ENCODE measurements around the gene EXOC3. TPM values are rescaled to one million over a fixed set of nuclear protein-coding genes. Genes with fewer than 3 reads are reported as not detected.
A peak's percentile ranks its signal among the peaks of the same experiment; 100 is the strongest.

Gene EXOC3
- total RNA-seq, 1 experiment from 2014 or later = 24.4 TPM

GRCh38 chr5:426392-426976, 16.5 kb upstream of the EXOC3 start:
- Histone ChIP-seq H4K20me1 (ENCODE audit: insufficient read depth, low read depth, low read length) (no peaks in the 10 kb centered on the region), H3K9ac (ENCODE audit: low read length) (no peak overlapping the region), H3K4me3 (ENCODE audit: low read length) (no peak overlapping the region), H3K79me2 (ENCODE audit: low read length) (no peaks in the 10 kb centered on the region), H3K27ac (ENCODE audit: low read length) (no peak overlapping the region), H3K36me3 (ENCODE audit: insufficient read depth, low read length) (no peaks in the 10 kb centered on the region), H3K9me3 (ENCODE audit: low read length) (no peaks in the 10 kb centered on the region), H3K27me3 (ENCODE audit: low read length) (no peaks in the 10 kb centered on the region), H2AFZ (ENCODE audit: low read length) (no peak overlapping the region), H3K4me1 (ENCODE audit: low read length) (peaks cover 9% of the 10 kb centered on the region), H3K9me2 (replicated peaks; ENCODE audit: insufficient read depth, low read length) (no peaks in the 10 kb centered on the region), H3K4me2 (ENCODE audit: low read depth, low read length, poor library complexity, severe bottlenecking) (no peak overlapping the region)
- no peak for DNase-seq

- H3K27me3 ChIP-seq (ENCODE audit: low read length) = no peaks in the 10 kb centered on the region
- H3K4me2 ChIP-seq (ENCODE audit: low read depth, low read length, poor library complexity, severe bottlenecking) = no peak overlapping the region
- H3K27ac ChIP-seq (ENCODE audit: low read length) = no peak overlapping the region
- peaks cover 9% of the 10 kb centered on the region for H3K4me1 ChIP-seq (ENCODE audit: low read length)
- H4K20me1 ChIP-seq (ENCODE audit: insufficient read depth, low read depth, low read length) = no peaks in the 10 kb centered on the region
- no peak for DNase-seq
- no peaks in the 10 kb centered on the region for H3K9me2 ChIP-seq (replicated peaks; ENCODE audit: insufficient read depth, low read length)
- H3K36me3 ChIP-seq (ENCODE audit: insufficient read depth, low read length) = no peaks in the 10 kb centered on the region
- H2AFZ ChIP-seq (ENCODE audit: low read length) = no peak overlapping the region
- H3K4me3 ChIP-seq (ENCODE audit: low read length) = no peak overlapping the region
- no peaks in the 10 kb centered on the region for H3K79me2 ChIP-seq (ENCODE audit: low read length)
- no peaks in the 10 kb centered on the region for H3K9me3 ChIP-seq (ENCODE audit: low read length)
- no peak overlapping the region for H3K9ac ChIP-seq (ENCODE audit: low read length)
Observed at GRCh38 chr5:427415-428087, 15.4 kb upstream of the EXOC3 start.

GRCh38 chr5:428219-428618, 14.8 kb upstream of the EXOC3 start:
- no peak for DNase-seq

GRCh38 chr5:428754-429452, 14.1 kb upstream of the EXOC3 start:
- H3K9ac ChIP-seq (ENCODE audit: low read length) = no peak overlapping the region
- no peak for DNase-seq
- H3K9me2 ChIP-seq (replicated peaks; ENCODE audit: insufficient read depth, low read length) = no peaks in the 10 kb centered on the region
- no peaks in the 10 kb centered on the region for H3K27me3 ChIP-seq (ENCODE audit: low read length)
- H3K79me2 ChIP-seq (ENCODE audit: low read length) = no peaks in the 10 kb centered on the region
- H3K4me1 ChIP-seq (ENCODE audit: low read length) = peaks cover 9% of the 10 kb centered on the region
- H3K4me2 ChIP-seq (ENCODE audit: low read depth, low read length, poor library complexity, severe bottlenecking) = no peak overlapping the region
- H4K20me1 ChIP-seq (ENCODE audit: insufficient read depth, low read depth, low read length) = no peaks in the 10 kb centered on the region
- no peaks in the 10 kb centered on the region for H3K36me3 ChIP-seq (ENCODE audit: insufficient read depth, low read length)
- H3K4me3 ChIP-seq (ENCODE audit: low read length) = no peak overlapping the region
- no peak overlapping the region for H2AFZ ChIP-seq (ENCODE audit: low read length)
- H3K27ac ChIP-seq (ENCODE audit: low read length) = no peak overlapping the region
- no peaks in the 10 kb centered on the region for H3K9me3 ChIP-seq (ENCODE audit: low read length)

More at GRCh38 chr5:428219-428618, 14.8 kb upstream of the EXOC3 start:
- Histone ChIP-seq H2AFZ (ENCODE audit: low read length) (no peak overlapping the region), H3K27ac (ENCODE audit: low read length) (no peak overlapping the region), H3K4me3 (ENCODE audit: low read length) (no peak overlapping the region), H3K9me2 (replicated peaks; ENCODE audit: insufficient read depth, low read length) (no peaks in the 10 kb centered on the region), H4K20me1 (ENCODE audit: insufficient read depth, low read depth, low read length) (no peaks in the 10 kb centered on the region), H3K79me2 (ENCODE audit: low read length) (no peaks in the 10 kb centered on the region), H3K9ac (ENCODE audit: low read length) (no peak overlapping the region), H3K9me3 (ENCODE audit: low read length) (no peaks in the 10 kb centered on the region), H3K36me3 (ENCODE audit: insufficient read depth, low read length) (no peaks in the 10 kb centered on the region), H3K4me2 (ENCODE audit: low read depth, low read length, poor library complexity, severe bottlenecking) (no peak overlapping the region), H3K4me1 (ENCODE audit: low read length) (peaks cover 9% of the 10 kb centered on the region), H3K27me3 (ENCODE audit: low read length) (no peaks in the 10 kb centered on the region)

GRCh38 chr5:429453-430188, 13.4 kb upstream of the EXOC3 start:
- Histone ChIP-seq H3K4me3 (ENCODE audit: low read length) (no peak overlapping the region), H3K4me1 (ENCODE audit: low read length) (peaks cover 4% of the 10 kb centered on the region), H3K9ac (ENCODE audit: low read length) (no peak overlapping the region), H3K9me3 (ENCODE audit: low read length) (no peaks in the 10 kb centered on the region), H3K27ac (ENCODE audit: low read length) (no peak overlapping the region), H2AFZ (ENCODE audit: low read length) (no peak overlapping the region), H4K20me1 (ENCODE audit: insufficient read depth, low read depth, low read length) (no peaks in the 10 kb centered on the region), H3K79me2 (ENCODE audit: low read length) (no peaks in the 10 kb centered on the region), H3K36me3 (ENCODE audit: insufficient read depth, low read length) (no peaks in the 10 kb centered on the region), H3K27me3 (ENCODE audit: low read length) (no peaks in the 10 kb centered on the region), H3K4me2 (ENCODE audit: low read depth, low read length, poor library complexity, severe bottlenecking) (no peak overlapping the region), H3K9me2 (replicated peaks; ENCODE audit: insufficient read depth, low read length) (no peaks in the 10 kb centered on the region)
- no peak for DNase-seq

- H4K20me1 ChIP-seq (ENCODE audit: insufficient read depth, low read depth, low read length) = no peaks in the 10 kb centered on the region
- H3K27me3 ChIP-seq (ENCODE audit: low read length) = no peaks in the 10 kb centered on the region
- no peaks in the 10 kb centered on the region for H3K4me1 ChIP-seq (ENCODE audit: low read length)
- no peaks in the 10 kb centered on the region for H3K9me2 ChIP-seq (replicated peaks; ENCODE audit: insufficient read depth, low read length)
- H3K9ac ChIP-seq (ENCODE audit: low read length) = no peak overlapping the region; the same call in 1 of the 2 replicates
- H3K79me2 ChIP-seq (ENCODE audit: low read length) = no peaks in the 10 kb centered on the region
- H3K9me3 ChIP-seq (ENCODE audit: low read length) = no peaks in the 10 kb centered on the region
- no peaks in the 10 kb centered on the region for H3K36me3 ChIP-seq (ENCODE audit: insufficient read depth, low read length)
- H2AFZ ChIP-seq (ENCODE audit: low read length) = no peak overlapping the region
- H3K4me2 ChIP-seq (ENCODE audit: low read depth, low read length, poor library complexity, severe bottlenecking) = no peak overlapping the region
- no peak overlapping the region for H3K27ac ChIP-seq (ENCODE audit: low read length)
- H3K4me3 ChIP-seq (ENCODE audit: low read length) = no peak overlapping the region
- DNase-seq = no peak
Observed at GRCh38 chr5:430214-430925, 12.6 kb upstream of the EXOC3 start.

- no peak overlapping the region for H3K27ac ChIP-seq (ENCODE audit: low read length)
- no peaks in the 10 kb centered on the region for H3K36me3 ChIP-seq (ENCODE audit: insufficient read depth, low read length)
- H2AFZ ChIP-seq (ENCODE audit: low read length) = no peak overlapping the region
- no peak overlapping the region for H3K4me2 ChIP-seq (ENCODE audit: low read depth, low read length, poor library complexity, severe bottlenecking)
- no peaks in the 10 kb centered on the region for H3K4me1 ChIP-seq (ENCODE audit: low read length)
- H3K79me2 ChIP-seq (ENCODE audit: low read length) = no peaks in the 10 kb centered on the region
- DNase-seq = peak; percentile 79
- H3K9ac ChIP-seq (ENCODE audit: low read length) = no peak overlapping the region; the same call in 1 of the 2 replicates
- H3K9me3 ChIP-seq (ENCODE audit: low read length) = no peaks in the 10 kb centered on the region
- H4K20me1 ChIP-seq (ENCODE audit: insufficient read depth, low read depth, low read length) = no peaks in the 10 kb centered on the region
- H3K9me2 ChIP-seq (replicated peaks; ENCODE audit: insufficient read depth, low read length) = no peaks in the 10 kb centered on the region
- H3K27me3 ChIP-seq (ENCODE audit: low read length) = no peaks in the 10 kb centered on the region
- no peak overlapping the region for H3K4me3 ChIP-seq (ENCODE audit: low read length)
Observed at GRCh38 chr5:431001-431710, 11.8 kb upstream of the EXOC3 start.

All from Karpas-422 (cell line).